AG09319 (cell line): ENCODE results near the gene TMEM108.

Experiments
- DNase-seq: peaks from one replicate; pipeline ENCODE4 v3.0.0-alpha.2; 2010; ENCODE audit warnings: low read depth; ENCODE audit errors: extremely low read depth
- CTCF ChIP-seq: IDR thresholded peaks from 2 replicates; pipeline ENCODE4 v1.5.1; 2011; ENCODE audit warnings: low read depth, mild to moderate bottlenecking, inconsistent platforms, low read length, moderate library complexity

The TMEM108 gene

GRCh38 chr3:133093366-133093765 lies 55.2 kb downstream of the TMEM108 start:
- no peak for DNase-seq
- no peak for TF ChIP-seq CTCF

GRCh38 chr3:133096900-133097613 lies 58.9 kb downstream of the TMEM108 start:
- DNase-seq, result no peak
- no peak for TF ChIP-seq CTCF

GRCh38 chr3:133103706-133104105 lies 65.5 kb downstream of the TMEM108 start:
- TF ChIP-seq CTCF, result no peak
- no peak for DNase-seq

- no peak for DNase-seq
- TF ChIP-seq CTCF, result no peak
These were observed 68.0 kb downstream of the TMEM108 start for GRCh38 chr3:133106169-133106568.

- TF ChIP-seq CTCF, result no peak
- DNase-seq, result no peak
These were observed 74.5 kb downstream of the TMEM108 start for GRCh38 chr3:133112666-133113065.

GRCh38 chr3:133113526-133113925 lies 75.3 kb downstream of the TMEM108 start:
- no peak for DNase-seq
- TF ChIP-seq CTCF, result no peak

GRCh38 chr3:133113927-133114597 lies 75.9 kb downstream of the TMEM108 start:
- no peak for TF ChIP-seq CTCF
- no peak for DNase-seq
